Endodermal cell (in vitro differentiated cells): ENCODE results near the gene ITGA8. TPM values are rescaled to one million over a fixed set of nuclear protein-coding genes. Genes with fewer than 3 reads are reported as not detected.

Source experiments
- DNase-seq: peaks from one replicate; pipeline ENCODE4 v3.0.0-alpha.2; 2017
- H3K27ac ChIP-seq: 2 replicates; pipeline ENCODE4 v1.5.1; 2013; ENCODE audit warnings: mild to moderate bottlenecking, low read depth, low read length, moderate library complexity
- H3K27me3 ChIP-seq: 2 replicates; pipeline ENCODE4 v1.6.1; 2013; ENCODE audit warnings: mild to moderate bottlenecking, low read length, moderate library complexity; ENCODE audit not compliant: insufficient read depth, control insufficient read depth, poor library complexity, severe bottlenecking
- H3K36me3 ChIP-seq: 2 replicates; pipeline ENCODE4 v1.7.0; 2013; ENCODE audit warnings: mild to moderate bottlenecking, low read length, moderate library complexity; ENCODE audit not compliant: control insufficient read depth, insufficient read depth
- H3K4me1 ChIP-seq: one replicate; pipeline ENCODE4 v1.7.0; 2013; ENCODE audit warnings: low read length; ENCODE audit not compliant: control insufficient read depth, insufficient read depth
- H3K4me3 ChIP-seq: 2 replicates; pipeline ENCODE4 v1.5.1; 2013; ENCODE audit warnings: mild to moderate bottlenecking, low read length, moderate library complexity
- H3K9ac ChIP-seq: 2 replicates; pipeline ENCODE4 v1.6.1; 2013; ENCODE audit warnings: mild to moderate bottlenecking, low read length, moderate library complexity; ENCODE audit not compliant: poor library complexity, severe bottlenecking; ENCODE audit errors: extremely low read depth
- H3K9me3 ChIP-seq: 2 replicates; pipeline ENCODE4 v1.6.1; 2013; ENCODE audit warnings: mild to moderate bottlenecking, low read length, moderate library complexity; ENCODE audit not compliant: control insufficient read depth
- H3K27ac Mint-ChIP-seq: 2 replicates; pipeline ENCODE4 v1.8.0; 2020; ENCODE audit warnings: mixed read lengths
- H3K27me3 Mint-ChIP-seq: 2 replicates; pipeline ENCODE4 v1.8.0; 2021; ENCODE audit warnings: mild to moderate bottlenecking, mixed read lengths; ENCODE audit not compliant: insufficient read depth
- H3K36me3 Mint-ChIP-seq: 2 replicates; pipeline ENCODE4 v1.8.0; 2020; ENCODE audit warnings: low read depth, mixed read lengths
- H3K4me1 Mint-ChIP-seq: 2 replicates; pipeline ENCODE4 v1.8.0; 2020; ENCODE audit warnings: mixed read lengths
- H3K4me3 Mint-ChIP-seq: 2 replicates; pipeline ENCODE4 v1.8.0; 2020; ENCODE audit warnings: mild to moderate bottlenecking, moderate library complexity, mixed read lengths
- H3K9me3 Mint-ChIP-seq: 2 replicates; pipeline ENCODE4 v1.8.0; 2020; ENCODE audit warnings: mild to moderate bottlenecking, mixed read lengths
- WGBS, 2 experiments: methylation state at CpG; one replicate each; pipeline versions ENCODE4 v1.1.5 to v1.1.7; 2013; ENCODE audit warnings: missing lambda C conversion rate in 2 of 2, mixed read lengths in 1 of 2; ENCODE audit not compliant: insufficient coverage in 1 of 2, insufficient read length in 1 of 2; 5-methylcytosine and 5-hydroxymethylcytosine counted together
- total RNA-seq, 2 donors: library from RNA; stranded (reverse); fragmentation: NEBNext Ultra II Directional in 1 of 2; extraction: Animal tissue kit (Norgen Biotek cat#: 25700) in 1 of 2; gene quantifications; 2 replicates in 1 of 2; 3 replicates in 1 of 2; pipeline ENCODE4 v1.2.1, GENCODE V29; 2021
- TF ChIP-seq, protein P1 (sequence below): fragments of 200-600 bp; sonication (generic); conservative IDR thresholded peaks from 2 replicates; pipeline ENCODE4 v1.5.0; 2021; ENCODE audit warnings: antibody characterized with exemption, mild to moderate bottlenecking

ITGA8 gene
- total RNA-seq, 2 donors from 2014 or later, result 0.24 to 0.40 TPM

DNA sequence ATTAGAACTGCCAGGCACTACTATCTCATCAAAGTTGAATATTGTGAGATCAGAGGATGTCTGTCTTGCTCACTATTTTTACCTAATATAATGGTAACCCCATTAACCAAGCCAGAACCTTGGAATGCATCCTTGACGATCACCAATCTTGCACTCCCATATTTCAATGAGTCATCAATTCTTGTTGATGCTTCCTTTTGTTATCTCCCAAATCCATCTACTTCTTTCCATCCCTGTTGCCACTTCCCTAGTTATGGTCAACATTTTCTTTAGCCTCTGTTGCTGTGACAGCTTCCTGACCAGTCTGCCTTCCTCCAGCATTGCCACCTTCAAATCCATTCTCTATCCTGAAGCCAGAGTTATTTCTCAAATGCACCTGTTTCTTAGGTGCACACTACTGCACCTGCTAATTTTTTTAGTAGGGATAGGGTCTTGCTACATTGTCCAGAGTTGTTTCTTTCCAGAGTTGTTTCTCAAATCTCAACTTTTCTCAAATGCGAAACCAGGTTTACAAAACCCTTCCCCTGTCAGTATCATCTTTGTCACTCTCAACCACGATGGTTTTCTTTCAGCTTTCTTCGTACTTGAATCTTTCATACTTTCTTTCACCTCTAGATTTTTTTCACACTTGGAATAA, 15.7 kb downstream of the ITGA8 start:
- no peak for DNase-seq
- no peaks in the 10 kb centered on the region for H3K9me3 Mint-ChIP-seq
- no peaks in the 10 kb centered on the region for H3K27me3 Mint-ChIP-seq
- Histone ChIP-seq H3K36me3 (no peaks in the 10 kb centered on the region), H3K4me1 (no peaks in the 10 kb centered on the region), H3K27me3 (no peaks in the 10 kb centered on the region), H3K9ac (no peak overlapping the region), H3K27ac (no peak overlapping the region), H3K9me3 (no peaks in the 10 kb centered on the region), H3K4me3 (no peak overlapping the region)
- no peak overlapping the region for H3K4me3 Mint-ChIP-seq
- no peak overlapping the region for H3K27ac Mint-ChIP-seq
- no peaks in the 10 kb centered on the region for H3K4me1 Mint-ChIP-seq
- WGBS, 2 experiments, result 93 to 94% methylated on average over 4 of the region's 4 CpGs
- H3K36me3 Mint-ChIP-seq, result no peaks in the 10 kb centered on the region
- TF ChIP-seq, protein P1, sequence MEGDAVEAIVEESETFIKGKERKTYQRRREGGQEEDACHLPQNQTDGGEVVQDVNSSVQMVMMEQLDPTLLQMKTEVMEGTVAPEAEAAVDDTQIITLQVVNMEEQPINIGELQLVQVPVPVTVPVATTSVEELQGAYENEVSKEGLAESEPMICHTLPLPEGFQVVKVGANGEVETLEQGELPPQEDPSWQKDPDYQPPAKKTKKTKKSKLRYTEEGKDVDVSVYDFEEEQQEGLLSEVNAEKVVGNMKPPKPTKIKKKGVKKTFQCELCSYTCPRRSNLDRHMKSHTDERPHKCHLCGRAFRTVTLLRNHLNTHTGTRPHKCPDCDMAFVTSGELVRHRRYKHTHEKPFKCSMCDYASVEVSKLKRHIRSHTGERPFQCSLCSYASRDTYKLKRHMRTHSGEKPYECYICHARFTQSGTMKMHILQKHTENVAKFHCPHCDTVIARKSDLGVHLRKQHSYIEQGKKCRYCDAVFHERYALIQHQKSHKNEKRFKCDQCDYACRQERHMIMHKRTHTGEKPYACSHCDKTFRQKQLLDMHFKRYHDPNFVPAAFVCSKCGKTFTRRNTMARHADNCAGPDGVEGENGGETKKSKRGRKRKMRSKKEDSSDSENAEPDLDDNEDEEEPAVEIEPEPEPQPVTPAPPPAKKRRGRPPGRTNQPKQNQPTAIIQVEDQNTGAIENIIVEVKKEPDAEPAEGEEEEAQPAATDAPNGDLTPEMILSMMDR, result no peak

DNA sequence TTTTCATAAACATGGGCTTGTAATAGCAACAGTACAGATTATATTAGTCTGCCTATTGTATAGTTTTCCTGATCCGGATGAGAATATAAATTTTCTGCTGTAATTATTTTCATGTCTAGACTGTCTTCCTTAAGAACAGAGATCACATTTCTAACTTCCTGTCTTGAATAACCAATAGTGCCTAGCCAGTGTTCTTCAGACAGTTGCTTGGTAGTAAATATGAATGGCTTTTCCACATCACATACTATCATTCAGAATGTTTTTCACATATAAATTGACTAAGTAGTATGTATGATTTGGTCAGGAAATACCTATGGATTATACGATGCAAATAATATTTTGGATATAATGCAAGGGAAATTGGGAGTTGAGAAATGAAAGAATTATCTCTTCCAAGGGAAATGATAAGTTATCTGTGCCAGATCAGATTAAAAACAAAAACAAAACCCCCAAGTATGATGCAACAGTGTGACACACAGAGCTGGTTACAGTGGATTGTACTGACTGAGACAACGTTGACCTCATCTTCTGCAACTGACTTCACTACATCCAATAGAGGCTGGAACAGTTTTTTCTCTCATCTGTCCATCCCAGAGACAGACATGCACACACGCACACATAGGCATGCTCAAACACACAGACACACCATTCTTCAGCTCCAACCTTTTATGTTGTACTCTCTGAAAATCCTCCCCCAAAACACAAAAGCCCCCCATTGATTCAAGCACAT, 16.4 kb downstream of the ITGA8 start:
- Mint-ChIP-seq H3K27me3 (peaks cover 4% of the 10 kb centered on the region), H3K9me3 (peaks cover 2% of the 10 kb centered on the region), H3K36me3 (no peaks in the 10 kb centered on the region), H3K4me3 (no peak overlapping the region), H3K4me1 (no peaks in the 10 kb centered on the region), H3K27ac (no peak overlapping the region)
- Histone ChIP-seq H3K36me3 (no peaks in the 10 kb centered on the region), H3K9me3 (no peaks in the 10 kb centered on the region), H3K4me1 (no peaks in the 10 kb centered on the region), H3K9ac (no peak overlapping the region), H3K27ac (no peak overlapping the region), H3K4me3 (no peak overlapping the region), H3K27me3 (no peaks in the 10 kb centered on the region)
- WGBS, 2 experiments, result 88 to 90% methylated on average over 3 to 4 of the region's 4 CpGs
- TF ChIP-seq, protein P1, result no peak
- DNase-seq, result no peak

DNA sequence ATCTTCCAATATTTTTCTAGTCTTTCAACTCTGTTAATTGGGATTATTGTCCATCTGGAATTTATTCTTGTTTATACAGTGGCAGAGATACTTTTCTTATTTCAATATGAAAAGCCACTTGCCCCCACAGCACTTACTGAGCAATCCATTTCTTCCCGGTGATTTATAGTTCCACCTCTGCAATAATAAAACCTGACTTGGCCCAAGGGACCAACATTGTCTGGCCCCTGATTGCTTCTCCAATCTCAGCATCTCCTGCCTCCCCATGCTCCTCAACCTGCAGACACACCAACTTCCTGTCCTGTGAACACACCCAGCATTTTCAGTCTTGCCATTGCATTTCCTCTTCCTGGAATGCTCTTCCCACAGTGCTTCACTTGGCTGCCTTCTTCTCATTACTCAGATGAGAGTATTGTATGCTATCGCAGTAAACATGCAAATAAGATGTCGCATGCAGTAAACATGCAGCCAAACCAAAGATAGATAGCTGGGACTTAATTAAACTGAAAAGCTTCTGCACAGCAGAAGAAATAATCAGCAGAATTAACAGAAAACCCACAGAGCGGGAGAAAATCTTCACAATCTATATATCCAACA, 19.5 kb downstream of the ITGA8 start:
- no peak overlapping the region for H3K27ac Mint-ChIP-seq

More for the DNA sequence above, 19.5 kb downstream of the ITGA8 start:
- Histone ChIP-seq H3K9ac (no peak overlapping the region), H3K4me3 (no peak overlapping the region), H3K36me3 (no peaks in the 10 kb centered on the region), H3K9me3 (no peaks in the 10 kb centered on the region), H3K27ac (no peak overlapping the region), H3K27me3 (no peaks in the 10 kb centered on the region), H3K4me1 (no peaks in the 10 kb centered on the region)
- no peak for DNase-seq
- Mint-ChIP-seq H3K4me1 (peaks cover 4% of the 10 kb centered on the region), H3K9me3 (peaks cover 2% of the 10 kb centered on the region), H3K36me3 (no peaks in the 10 kb centered on the region), H3K4me3 (no peak overlapping the region), H3K27me3 (peaks cover 7% of the 10 kb centered on the region)
- TF ChIP-seq, protein P1, result no peak
- 80 to 90% methylated on average over 1 to 4 of the region's 4 CpGs for WGBS, 2 experiments
